Measurements from ENCODE around the gene CHD6.

- TF ChIP-seq CTCF (optimal IDR thresholded peaks at IDR 0.05 in 1 of 3, IDR thresholded peaks at IDR 0.05 in 1 of 3, conservative IDR thresholded peaks at IDR 0.05 in 1 of 3; ENCODE audit: extremely low read depth in 1 of 3, insufficient read depth in 2 of 3, low read length in 3 of 3) (no peak), EZH2 (IDR thresholded peaks at IDR 0.05; ENCODE audit: low read length) (no peak)
These were observed 20.3 kb upstream of the CHD6 start for GRCh38 chr20:41638456-41638855.

All from keratinocyte (primary cell).